COLO668 (cell line): ENCODE data around the gene GPRC5C.
A peak's percentile ranks its signal among the peaks of the same experiment; 100 is the strongest.

Source experiments
- DNase-seq: peaks from one replicate; lab custom pipeline; 2025; ENCODE audit not compliant: unreplicated experiment; lab: John Stamatoyannopoulos, UW

Gene GPRC5C, protein sequence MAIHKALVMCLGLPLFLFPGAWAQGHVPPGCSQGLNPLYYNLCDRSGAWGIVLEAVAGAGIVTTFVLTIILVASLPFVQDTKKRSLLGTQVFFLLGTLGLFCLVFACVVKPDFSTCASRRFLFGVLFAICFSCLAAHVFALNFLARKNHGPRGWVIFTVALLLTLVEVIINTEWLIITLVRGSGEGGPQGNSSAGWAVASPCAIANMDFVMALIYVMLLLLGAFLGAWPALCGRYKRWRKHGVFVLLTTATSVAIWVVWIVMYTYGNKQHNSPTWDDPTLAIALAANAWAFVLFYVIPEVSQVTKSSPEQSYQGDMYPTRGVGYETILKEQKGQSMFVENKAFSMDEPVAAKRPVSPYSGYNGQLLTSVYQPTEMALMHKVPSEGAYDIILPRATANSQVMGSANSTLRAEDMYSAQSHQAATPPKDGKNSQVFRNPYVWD

DNA sequence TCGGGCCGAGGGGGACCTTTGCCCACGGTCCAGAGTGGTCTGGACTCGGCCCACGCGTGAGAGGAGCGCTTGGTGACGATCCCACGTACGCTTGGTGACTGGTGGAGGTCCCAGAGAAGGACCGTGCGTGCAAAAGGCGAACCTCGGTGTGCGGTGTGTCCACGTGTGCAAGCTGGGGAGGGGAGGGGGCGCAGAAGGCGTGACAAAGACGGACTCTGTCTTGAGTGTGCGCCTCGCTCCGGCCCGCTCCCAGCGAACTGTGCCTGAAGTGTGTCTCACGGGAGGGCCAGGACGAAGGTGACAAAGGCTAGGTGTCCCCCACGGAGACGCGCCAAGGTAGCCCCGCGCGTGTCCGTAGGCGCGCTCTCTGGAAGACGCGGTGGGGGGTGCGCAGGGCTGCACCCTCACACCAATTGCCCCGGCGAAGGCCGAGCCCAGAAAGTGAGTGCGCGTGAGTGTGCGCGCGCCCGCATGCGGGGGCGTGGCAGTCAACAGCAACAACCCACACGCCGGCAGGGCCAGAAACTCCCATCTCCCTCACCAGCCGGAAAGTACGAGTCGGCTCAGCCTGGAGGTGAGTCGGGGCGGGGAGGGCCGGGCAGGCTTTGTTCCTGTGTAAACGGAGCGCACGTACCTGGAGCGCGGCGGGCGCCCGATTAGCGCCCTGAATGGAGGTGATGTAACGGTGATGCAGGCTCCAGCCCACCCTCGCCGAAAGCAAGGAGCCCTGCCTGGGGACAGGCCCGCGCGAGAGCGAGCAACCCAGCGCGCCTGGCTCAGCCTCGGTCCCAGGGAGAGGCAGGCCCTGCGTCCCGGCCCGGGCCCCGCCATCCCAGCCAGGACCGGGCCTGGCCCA, at the start of gene GPRC5C:
Gene GPRC5C (plus strand): TSS at position 521 of the 856 bp plus-strand sequence. CDS start 7,689 bp downstream, outside the sequence.
- peak; percentile 83 for DNase-seq

DNA sequence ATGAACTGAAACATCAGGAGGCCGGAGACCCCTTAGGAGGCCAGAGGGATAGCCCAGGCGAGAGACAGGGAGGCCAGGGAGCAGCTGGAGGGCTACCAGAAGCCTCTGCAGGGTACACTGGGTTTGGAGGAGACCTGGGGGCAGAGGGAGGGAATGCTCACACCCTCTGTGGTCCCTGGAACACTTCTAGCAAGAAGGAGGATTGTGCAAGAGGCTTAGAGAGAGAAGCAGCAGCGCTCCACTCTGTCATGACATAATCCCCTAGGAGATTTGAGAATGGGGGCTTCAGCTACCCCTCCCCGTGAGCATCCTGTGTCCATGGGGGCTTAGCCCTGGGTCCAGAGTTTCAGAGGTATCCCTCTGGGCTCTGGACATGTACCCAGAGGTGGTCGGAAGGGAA, 48.7 kb upstream of the GPRC5C start:
- DNase-seq: no peak

DNA sequence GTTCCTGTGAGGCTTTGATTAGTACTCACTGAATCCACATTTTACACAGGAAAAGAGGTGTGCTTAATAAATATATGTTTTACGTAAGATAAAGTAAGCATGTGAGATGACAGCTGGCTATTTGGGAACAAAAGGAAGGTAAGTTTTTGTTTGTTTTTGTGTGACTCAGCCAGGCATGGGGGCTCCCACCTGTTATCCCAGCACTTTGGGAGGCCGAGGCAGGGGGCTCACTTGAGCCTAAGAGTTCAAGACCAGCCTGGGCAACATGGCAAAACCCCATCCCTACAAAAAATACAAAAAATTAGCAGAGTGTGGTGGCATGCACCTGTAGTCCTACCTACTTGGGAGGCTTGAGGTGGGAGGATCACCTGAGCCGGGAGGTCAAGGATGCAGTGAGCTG, 46.7 kb upstream of the GPRC5C start:
- DNase-seq: no peak

DNA sequence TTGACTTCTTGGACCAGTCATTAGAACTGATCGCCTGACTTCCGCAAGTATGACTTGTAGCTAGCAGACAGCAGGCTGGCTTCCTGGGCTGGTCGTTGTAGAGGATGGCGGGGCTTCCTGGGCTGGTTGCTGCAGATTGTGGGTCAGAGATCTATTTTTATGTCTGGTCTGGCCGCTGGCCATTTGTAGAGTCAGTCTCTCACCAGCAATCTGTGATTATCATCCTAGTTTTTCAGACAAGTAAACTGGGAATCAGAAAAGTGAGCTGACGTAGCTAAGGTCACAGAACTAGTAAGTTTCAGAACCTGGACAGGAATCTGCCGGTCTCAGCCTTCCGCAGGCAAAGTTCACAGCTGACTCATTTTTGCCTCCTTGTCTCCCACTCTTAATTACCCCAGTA, 45.5 kb upstream of the GPRC5C start:
- no peak for DNase-seq

DNA sequence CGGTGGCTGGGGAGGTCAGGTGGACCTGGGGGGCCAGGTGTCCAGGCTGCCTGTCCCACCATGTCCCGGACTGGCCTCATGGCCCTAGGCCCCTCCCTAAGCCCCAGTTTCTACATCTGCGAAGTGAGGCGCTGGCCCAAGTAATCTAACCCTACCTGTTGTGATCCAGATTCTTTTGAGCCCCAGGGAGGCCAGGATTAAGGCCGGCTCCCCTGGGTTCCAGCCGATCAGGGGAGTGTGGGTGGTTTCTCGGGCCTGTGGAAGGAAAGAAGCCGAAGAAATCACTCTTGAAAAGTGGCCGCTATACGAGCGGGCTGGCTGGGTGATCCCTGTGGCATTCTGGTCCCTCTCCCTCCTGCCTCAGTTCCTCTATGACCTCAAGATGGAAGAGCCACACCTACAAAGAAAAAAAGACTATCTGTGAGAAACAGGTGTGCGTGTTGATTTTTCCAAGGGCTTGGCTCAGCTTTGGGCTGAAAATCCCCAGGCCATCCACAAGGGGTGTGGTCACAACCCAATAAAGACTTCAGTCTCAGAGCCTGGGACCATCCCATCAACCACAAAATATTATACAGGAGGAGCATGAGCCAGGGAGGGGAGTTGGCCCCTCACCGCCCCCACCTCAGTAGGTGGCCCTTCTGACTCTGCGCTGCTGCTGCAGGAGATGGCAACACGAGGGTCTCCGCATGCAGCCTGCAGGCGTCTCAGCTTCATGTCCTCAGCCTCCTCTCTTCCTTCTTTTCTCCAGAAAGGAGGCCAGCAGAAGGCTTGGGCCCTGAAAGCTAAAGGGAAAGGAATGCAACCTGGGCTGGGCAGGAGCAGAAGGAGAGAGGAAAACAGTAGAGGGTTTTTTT, 44.3 kb upstream of the GPRC5C start:
- no peak for DNase-seq

- DNase-seq: no peak
Observed at GRCh38 chr17:74389084-74389753, 42.7 kb upstream of the GPRC5C start.

DNA sequence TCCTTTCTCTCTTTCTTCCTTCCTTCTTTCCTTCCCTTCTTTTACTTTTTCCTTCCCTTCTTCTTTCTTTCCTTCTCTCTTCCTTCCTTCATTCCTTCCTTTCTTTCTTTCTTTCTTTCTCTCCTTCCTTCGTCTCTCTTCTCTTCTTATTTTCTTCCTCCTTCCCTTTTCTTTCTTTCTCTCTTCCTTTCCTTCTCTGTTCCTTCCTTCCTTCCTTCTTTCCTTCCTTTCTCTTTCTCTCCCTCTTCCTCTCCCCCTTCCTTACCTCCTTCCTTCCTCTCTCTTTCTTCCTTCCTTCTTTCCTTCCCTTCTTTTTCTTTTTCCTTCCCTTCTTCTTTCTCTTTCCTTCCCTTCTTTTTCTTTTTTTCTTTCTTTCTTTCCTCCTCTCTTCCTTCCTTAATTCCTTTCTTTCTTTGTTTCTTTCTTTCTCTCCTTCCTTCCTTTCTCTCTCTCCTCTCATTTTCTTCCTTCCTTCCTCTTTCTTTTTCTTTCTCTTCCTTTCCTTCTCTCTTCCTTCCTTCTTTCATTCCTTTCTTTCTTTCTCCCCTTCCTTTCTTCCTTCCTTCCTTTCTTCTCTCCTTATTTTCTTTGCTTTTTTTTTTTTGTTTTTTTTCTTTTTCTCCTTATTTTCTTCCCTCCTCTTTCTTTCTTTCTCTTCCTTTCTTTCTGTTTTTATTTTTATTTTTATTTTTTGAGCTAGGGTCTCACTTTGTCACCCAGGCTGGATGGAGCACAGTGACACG, 41.8 kb upstream of the GPRC5C start:
- no peak for DNase-seq

DNA sequence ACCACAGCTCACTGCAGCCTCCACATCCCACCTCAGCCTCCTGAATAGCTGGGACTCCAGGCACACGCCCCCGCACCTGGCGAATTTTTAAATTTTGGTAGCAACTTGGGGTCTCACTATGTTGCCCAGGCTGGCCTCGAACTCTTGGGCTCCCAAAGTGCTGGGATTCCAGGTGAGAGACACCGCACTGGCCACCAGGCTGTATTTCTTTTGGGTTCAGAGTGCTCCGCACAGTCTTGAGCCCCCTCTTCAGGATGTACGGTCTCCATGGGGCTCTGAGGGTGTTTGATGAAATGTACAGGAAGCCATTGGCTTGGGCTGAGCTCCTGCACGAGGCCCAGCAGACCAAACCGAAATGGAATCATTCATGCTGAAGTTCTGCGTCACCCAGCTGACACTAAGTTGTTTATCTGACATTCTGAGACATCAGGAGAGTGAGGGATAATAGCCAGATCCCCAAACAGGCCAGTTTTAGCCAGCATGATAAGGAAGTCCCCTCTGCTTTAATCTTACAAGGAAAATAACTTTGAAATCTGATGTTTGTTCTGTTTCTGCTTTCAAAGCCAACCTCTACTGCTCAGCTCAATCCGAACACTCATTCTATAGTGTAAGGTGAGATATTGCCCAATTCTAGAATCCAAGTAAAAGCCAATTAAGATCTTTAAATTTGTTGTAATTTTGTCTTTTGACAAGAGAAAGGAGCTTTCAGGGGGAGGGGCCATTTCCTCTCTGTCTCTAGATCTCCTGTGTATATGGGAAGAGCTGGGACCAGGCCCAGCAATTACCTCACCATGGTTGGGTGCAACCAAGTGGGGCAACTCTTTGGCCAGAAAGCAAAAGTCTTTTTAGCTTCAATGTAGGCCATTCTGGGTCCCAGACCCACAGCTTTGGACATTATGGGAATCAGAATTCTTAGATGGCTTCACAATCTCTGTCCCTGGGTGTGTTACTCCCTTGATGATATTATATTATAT, 40.9 kb upstream of the GPRC5C start:
- DNase-seq: no peak

- DNase-seq: no peak
Observed at GRCh38 chr17:74391771-74392170, 40.1 kb upstream of the GPRC5C start.

DNA sequence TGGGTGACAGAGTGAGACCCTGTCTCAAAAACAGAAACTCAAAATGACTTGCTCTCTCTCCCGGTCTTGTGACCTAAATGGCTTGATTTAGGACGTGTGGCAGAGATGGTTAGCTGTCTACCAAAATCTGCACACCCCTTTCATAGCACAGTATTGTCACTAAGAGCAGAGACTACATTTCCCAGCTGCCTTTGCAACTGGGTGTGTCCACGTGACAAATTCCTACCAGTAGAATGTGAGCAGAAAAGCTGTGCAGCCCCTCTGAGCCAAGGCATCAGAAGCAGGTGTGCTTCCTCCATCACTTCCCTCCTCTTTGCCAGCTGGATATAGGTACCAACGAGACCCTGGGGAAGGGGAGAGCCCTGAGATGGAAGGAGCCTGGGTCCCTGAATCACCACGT, 39.0 kb upstream of the GPRC5C start:
- DNase-seq: no peak

DNA sequence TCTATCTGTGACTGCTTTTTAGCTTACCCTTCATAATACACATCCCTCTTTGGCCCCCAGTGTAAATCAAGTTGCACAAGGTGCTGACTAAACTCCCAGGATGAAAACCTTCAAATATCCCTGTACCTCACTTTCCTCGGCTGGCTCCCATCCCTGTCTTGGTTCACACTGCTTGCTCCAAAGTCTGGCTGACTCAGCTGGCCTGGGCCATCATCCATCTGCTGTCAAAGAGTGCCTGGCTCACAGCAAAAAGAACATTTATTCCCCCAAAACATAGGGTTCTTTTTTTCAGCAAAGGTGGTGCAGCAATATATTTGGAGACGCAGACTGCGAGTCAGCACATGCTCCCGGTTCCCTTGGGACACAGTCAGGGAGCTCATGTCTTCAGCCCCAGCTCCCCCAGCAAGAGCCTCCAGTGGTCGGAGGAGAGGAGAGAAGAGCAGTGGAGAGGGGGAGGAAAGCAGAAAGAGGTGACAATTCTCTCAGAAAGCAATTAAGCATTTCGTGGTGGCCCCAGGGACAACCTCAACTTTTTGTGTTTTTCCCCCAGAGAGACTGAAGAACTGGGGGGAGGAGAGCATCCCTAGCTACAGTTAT, 38.4 kb upstream of the GPRC5C start:
- DNase-seq: no peak

DNA sequence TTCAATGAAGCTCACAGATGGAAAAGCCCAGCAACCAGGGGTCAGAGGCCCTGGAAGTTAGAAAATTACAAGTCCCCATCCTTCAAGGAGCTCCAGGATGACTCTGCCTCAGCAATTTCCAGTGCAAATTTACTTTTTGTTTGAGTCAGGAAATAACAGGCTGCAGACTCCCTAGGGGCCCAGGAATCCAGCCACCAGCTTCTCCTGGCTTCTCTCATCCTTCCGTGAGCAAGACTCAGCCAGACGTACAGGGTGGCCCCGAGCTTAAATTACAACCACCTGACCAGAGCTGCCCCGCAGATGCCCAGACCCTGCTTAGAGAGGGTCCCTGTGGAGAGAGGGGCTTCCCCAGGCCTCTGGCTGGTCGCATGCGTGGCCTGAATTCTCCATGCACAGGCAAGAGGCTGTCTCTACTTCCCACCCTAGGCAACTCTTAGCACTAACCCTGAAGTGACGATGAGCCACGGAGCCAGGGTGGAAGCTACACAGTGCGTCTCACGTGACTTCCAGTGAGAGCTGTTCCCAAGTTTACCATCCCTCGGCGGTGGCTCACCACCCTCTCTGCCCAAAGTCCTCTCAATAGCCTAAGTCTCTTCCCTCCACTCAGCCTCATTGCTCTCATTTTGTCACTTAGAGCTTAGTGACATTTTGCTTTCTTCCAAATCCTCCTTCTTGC, 37.5 kb upstream of the GPRC5C start:
- DNase-seq: no peak

GRCh38 chr17:74394977-74395376, 36.9 kb upstream of the GPRC5C start:
- no peak for DNase-seq

DNA sequence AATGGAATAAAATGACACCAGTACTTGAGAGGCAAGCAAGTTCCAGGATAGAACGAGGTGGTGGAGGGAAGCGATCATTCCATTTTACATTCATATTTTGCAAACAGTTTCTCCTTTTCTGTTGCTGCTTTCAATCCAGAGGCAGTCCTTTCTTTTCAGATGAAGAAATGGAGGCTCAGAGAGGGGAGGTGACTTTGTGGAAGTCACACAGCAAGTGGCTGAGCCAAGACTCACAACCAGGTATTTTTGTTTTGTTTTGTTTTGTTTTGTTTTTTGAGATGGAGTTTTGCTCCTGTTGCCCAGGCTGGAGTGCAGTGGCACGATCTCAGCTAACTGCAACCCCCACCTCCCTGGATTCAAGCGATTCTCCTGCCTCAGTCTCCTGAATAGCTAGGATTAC, 35.3 kb upstream of the GPRC5C start:
- DNase-seq: no peak

DNA sequence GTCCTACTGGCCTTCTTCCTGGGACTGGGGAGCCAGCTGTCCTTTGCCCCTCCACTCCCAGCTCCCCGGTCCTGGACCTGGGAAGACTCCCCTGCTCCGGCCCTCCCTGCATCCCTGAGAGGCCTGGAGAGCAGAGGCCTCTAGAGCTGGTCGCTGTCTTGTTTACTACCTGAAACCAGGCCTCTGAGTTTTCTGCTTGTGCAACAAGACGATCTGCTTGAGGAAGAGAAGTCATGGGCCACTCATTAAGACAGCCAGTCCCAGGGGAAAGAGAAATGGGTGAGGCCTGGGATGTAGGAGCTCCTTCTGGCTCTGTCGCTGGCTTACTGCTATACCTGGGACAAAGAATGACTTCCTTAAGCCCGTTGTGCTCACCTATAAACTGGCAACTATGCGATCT, 29.8 kb upstream of the GPRC5C start:
- no peak for DNase-seq

DNA sequence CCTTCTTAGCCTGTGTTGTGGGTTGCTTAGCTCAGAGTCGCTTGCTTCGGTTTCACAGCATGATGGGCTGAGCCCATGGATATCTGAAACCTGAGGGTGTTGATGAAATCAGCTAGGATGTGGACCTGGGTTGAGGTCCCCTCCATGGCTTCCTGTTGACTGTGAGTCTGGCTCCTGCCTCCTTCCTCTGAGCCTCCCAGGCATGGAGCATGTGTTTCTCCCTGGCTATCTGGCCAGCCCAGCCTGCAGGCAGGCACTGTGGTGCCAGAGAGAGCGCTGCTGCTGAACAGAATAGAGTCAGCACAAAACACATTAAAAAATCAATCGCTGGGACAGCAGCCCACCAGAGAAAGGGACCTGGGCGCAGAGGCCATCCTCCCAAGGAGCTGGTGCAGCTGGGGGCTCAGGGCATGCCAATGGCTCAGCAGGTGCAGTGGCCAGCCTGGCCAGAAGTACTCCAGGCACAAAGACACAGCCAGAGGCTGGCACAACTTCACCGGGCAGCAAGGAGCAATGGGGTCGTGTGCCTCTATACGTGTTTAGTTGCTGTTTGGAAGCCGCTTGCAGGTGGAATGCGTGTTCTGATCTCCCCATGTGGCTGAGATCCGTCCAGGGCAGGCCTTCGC, 28.3 kb upstream of the GPRC5C start:
- DNase-seq: no peak

GRCh38 chr17:74404218-74404617, 27.7 kb upstream of the GPRC5C start:
- no peak for DNase-seq
